22Rv1 (cell line): Measurements from ENCODE around the gene ZNF436.
A peak's percentile ranks its signal among the peaks of the same experiment; 100 is the strongest.

Source experiments
- H3K27ac ChIP-seq: fragments of 450-650 bp; 2 replicates; pipeline ENCODE4 v1.5.1; 2017
- ZFX ChIP-seq: fragments of 450-650 bp; IDR thresholded peaks from 2 replicates; pipeline ENCODE4 v1.6.1; 2017; ENCODE audit warnings: antibody characterized with exemption, borderline replicate concordance
- TF ChIP-seq, protein P1 (sequence below): fragments of 450-650 bp; IDR thresholded peaks from 2 replicates; pipeline ENCODE4 v1.5.1; 2017; ENCODE audit warnings: mild to moderate bottlenecking

ZNF436 gene

GRCh38 chr1:23344987-23345472 is 24.6 kb downstream of the ZNF436 start:
- no peak for TF ChIP-seq ZFX
- H3K27ac ChIP-seq, result peak overlapping the region; percentile 96

- TF ChIP-seq, protein P1, sequence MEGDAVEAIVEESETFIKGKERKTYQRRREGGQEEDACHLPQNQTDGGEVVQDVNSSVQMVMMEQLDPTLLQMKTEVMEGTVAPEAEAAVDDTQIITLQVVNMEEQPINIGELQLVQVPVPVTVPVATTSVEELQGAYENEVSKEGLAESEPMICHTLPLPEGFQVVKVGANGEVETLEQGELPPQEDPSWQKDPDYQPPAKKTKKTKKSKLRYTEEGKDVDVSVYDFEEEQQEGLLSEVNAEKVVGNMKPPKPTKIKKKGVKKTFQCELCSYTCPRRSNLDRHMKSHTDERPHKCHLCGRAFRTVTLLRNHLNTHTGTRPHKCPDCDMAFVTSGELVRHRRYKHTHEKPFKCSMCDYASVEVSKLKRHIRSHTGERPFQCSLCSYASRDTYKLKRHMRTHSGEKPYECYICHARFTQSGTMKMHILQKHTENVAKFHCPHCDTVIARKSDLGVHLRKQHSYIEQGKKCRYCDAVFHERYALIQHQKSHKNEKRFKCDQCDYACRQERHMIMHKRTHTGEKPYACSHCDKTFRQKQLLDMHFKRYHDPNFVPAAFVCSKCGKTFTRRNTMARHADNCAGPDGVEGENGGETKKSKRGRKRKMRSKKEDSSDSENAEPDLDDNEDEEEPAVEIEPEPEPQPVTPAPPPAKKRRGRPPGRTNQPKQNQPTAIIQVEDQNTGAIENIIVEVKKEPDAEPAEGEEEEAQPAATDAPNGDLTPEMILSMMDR, result no peak
- TF ChIP-seq ZFX, result no peak
These were observed 25.3 kb downstream of the ZNF436 start, which contains the start of gene HNRNPR for GRCh38 chr1:23344111-23344986. Gene HNRNPR (minus strand): TSS chr1:23344284. CDS start chr1:23341008, 3,276 bp downstream.

GRCh38 chr1:23343221-23344110 is 26.2 kb downstream of the ZNF436 start:
- TF ChIP-seq ZFX, result no peak
- TF ChIP-seq, protein P1, result no peak

More at GRCh38 chr1:23344111-23344986, 25.3 kb downstream of the ZNF436 start, which contains the start of gene HNRNPR:
- peak within 1 kb of the TSS; percentile 96 for H3K27ac ChIP-seq

GRCh38 chr1:23341931-23342692 is 27.5 kb downstream of the ZNF436 start:
- H3K27ac ChIP-seq, result no peak overlapping the region
- no peak for TF ChIP-seq ZFX
- TF ChIP-seq, protein P1, result no peak

More at GRCh38 chr1:23343221-23344110, 26.2 kb downstream of the ZNF436 start:
- H3K27ac ChIP-seq, result peak overlapping the region; percentile 96

DNA sequence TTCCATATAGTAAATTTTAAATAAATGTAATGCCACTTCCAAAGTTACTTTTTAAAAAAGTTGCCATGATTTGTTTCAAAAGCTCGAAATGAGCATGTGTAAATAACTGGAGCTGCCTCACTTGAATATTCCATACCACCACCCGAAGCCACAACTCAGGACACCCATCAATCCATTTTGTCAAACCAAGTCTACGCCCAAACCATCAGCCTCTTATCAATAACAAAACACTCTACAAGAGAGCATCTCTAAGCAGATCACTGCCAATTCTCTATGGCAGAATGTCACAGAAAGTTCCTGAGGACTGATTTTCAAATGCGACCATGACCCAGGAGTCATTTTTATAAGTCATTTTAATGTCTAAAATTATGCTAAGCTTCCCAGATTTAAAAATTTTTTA is 30.0 kb downstream of the ZNF436 start:
- TF ChIP-seq, protein P1, result no peak
- TF ChIP-seq ZFX, result no peak
- no peak overlapping the region for H3K27ac ChIP-seq

DNA sequence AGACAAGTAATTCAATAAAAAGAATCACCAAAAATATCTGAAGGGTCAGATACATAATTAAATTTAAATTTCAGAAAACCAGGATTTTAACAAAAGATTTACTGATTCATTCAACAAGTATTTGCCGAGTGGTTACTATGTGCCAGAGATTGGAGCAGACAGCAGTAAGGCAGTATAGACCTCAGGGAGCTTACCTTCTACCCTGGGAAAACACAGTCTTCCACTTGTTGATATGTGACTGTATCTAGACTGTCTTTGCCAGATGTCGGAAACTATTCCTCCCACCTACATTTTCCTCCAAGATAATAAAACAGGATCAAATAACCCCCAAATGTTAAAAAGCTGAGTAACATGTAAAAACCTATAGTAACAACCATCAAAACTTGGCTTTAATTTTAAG is 31.8 kb downstream of the ZNF436 start:
- H3K27ac ChIP-seq, result no peak overlapping the region
- TF ChIP-seq, protein P1, result no peak
- no peak for TF ChIP-seq ZFX

DNA sequence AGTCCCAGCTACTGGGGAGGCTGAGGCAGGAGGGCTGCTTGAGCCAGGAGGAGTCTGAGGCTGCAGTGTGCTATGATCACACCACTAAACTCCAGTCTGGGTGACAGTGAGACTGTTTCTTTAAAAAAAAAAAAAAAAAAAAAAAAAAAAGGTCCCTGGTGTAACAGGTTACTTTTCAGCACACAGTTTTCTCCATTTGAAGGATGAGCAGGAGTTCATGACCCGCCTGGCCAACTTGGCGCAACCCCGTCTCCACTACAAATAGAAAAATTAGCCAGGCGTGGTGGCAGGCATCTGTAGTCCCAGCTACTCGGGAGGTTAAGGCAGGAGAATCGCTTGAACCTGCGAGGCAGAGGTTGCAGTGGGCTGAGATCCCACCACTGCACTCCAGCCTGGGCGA is 37.9 kb downstream of the ZNF436 start:
- TF ChIP-seq ZFX, result no peak
- TF ChIP-seq, protein P1, result no peak
- H3K27ac ChIP-seq, result no peak overlapping the region
